Ishikawa (cell line): ENCODE data around the gene ZNF550.

Source experiments
- CEBPB ChIP-seq: IDR thresholded peaks from 2 replicates; pipeline ENCODE4 v1.6.1; 2012
- CREB1 ChIP-seq: IDR thresholded peaks from 2 replicates; pipeline ENCODE4 v1.6.1; 2012; ENCODE audit warnings: low read depth
- EGR1 ChIP-seq: IDR thresholded peaks from 2 replicates; pipeline ENCODE4 v1.6.1; 2012
- EP300 ChIP-seq: IDR thresholded peaks from 2 replicates; pipeline ENCODE4 v1.6.1; 2012; ENCODE audit warnings: borderline replicate concordance
- FOXM1 ChIP-seq: IDR thresholded peaks from 2 replicates; pipeline ENCODE4 v1.6.1; 2012; ENCODE audit warnings: low read depth, borderline replicate concordance
- NFIC ChIP-seq: IDR thresholded peaks from 2 replicates; pipeline ENCODE4 v1.6.1; 2012
- RAD21 ChIP-seq: IDR thresholded peaks from 2 replicates; pipeline ENCODE4 v1.6.1; 2012; ENCODE audit warnings: low read depth
- TAF1 ChIP-seq: IDR thresholded peaks from 2 replicates; pipeline ENCODE4 v1.6.1; 2012; ENCODE audit warnings: low read depth, mild to moderate bottlenecking
- TCF12 ChIP-seq: IDR thresholded peaks from 2 replicates; pipeline ENCODE4 v1.6.1; 2012; ENCODE audit warnings: low read depth
- TEAD4 ChIP-seq: IDR thresholded peaks from 2 replicates; pipeline ENCODE4 v1.6.1; 2012
- YY1 ChIP-seq: IDR thresholded peaks from 2 replicates; pipeline ENCODE4 v1.6.1; 2012; ENCODE audit warnings: low read depth
- TF ChIP-seq, protein P1 (sequence below): IDR thresholded peaks from 2 replicates; pipeline ENCODE4 v1.6.1; 2012
- TF ChIP-seq, protein P2 (sequence below): IDR thresholded peaks from 2 replicates; pipeline ENCODE4 v1.6.1; 2012; ENCODE audit warnings: low read depth, mild to moderate bottlenecking
- TF ChIP-seq, protein P3 (sequence below): IDR thresholded peaks from 2 replicates; pipeline ENCODE4 v1.6.1; 2012

DNA sequence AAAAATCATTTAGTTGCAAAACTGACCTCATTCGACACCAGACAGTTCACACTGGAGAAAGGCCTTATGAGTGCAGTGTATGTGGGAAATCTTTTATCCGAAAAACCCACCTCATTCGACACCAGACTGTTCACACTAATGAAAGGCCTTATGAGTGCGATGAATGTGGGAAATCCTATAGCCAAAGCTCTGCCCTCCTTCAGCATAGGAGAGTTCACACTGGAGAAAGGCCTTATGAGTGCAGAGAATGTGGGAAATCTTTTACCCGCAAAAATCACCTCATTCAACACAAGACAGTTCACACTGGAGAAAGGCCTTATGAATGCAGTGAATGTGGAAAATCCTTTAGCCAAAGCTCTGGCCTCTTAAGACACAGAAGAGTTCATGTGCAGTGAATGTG is 47.3 kb upstream of the ZNF550 start:
- no peak for TF ChIP-seq RAD21
- TF ChIP-seq, protein P1, sequence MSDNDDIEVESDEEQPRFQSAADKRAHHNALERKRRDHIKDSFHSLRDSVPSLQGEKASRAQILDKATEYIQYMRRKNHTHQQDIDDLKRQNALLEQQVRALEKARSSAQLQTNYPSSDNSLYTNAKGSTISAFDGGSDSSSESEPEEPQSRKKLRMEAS, result no peak
- no peak for TF ChIP-seq EGR1
- no peak for TF ChIP-seq FOXM1
- TF ChIP-seq, protein P2, sequence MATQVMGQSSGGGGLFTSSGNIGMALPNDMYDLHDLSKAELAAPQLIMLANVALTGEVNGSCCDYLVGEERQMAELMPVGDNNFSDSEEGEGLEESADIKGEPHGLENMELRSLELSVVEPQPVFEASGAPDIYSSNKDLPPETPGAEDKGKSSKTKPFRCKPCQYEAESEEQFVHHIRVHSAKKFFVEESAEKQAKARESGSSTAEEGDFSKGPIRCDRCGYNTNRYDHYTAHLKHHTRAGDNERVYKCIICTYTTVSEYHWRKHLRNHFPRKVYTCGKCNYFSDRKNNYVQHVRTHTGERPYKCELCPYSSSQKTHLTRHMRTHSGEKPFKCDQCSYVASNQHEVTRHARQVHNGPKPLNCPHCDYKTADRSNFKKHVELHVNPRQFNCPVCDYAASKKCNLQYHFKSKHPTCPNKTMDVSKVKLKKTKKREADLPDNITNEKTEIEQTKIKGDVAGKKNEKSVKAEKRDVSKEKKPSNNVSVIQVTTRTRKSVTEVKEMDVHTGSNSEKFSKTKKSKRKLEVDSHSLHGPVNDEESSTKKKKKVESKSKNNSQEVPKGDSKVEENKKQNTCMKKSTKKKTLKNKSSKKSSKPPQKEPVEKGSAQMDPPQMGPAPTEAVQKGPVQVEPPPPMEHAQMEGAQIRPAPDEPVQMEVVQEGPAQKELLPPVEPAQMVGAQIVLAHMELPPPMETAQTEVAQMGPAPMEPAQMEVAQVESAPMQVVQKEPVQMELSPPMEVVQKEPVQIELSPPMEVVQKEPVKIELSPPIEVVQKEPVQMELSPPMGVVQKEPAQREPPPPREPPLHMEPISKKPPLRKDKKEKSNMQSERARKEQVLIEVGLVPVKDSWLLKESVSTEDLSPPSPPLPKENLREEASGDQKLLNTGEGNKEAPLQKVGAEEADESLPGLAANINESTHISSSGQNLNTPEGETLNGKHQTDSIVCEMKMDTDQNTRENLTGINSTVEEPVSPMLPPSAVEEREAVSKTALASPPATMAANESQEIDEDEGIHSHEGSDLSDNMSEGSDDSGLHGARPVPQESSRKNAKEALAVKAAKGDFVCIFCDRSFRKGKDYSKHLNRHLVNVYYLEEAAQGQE, result no peak
- TF ChIP-seq YY1, result no peak
- no peak for TF ChIP-seq TAF1
- no peak for TF ChIP-seq TEAD4
- no peak for TF ChIP-seq TCF12
- TF ChIP-seq, protein P3, sequence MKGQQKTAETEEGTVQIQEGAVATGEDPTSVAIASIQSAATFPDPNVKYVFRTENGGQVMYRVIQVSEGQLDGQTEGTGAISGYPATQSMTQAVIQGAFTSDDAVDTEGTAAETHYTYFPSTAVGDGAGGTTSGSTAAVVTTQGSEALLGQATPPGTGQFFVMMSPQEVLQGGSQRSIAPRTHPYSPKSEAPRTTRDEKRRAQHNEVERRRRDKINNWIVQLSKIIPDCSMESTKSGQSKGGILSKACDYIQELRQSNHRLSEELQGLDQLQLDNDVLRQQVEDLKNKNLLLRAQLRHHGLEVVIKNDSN, result no peak
- no peak for TF ChIP-seq CREB1
- TF ChIP-seq CEBPB, result no peak
- no peak for TF ChIP-seq EP300
- TF ChIP-seq NFIC, result no peak
